Mesenchymal stem cell (in vitro differentiated cells and primary cell): Measurements from ENCODE around the gene PTPRH.

Experiments used
- DNase-seq: peaks from one replicate; pipeline ENCODE4 v3.0.0-alpha.2; 2013
- H2AFZ ChIP-seq: one replicate; pipeline ENCODE4 v1.6.1; 2013; ENCODE audit warnings: low read depth, mild to moderate bottlenecking, control low read depth, inconsistent platforms, low read length, moderate library complexity
- H2AK5ac ChIP-seq: 2 replicates; pipeline ENCODE4 v1.6.1; 2013; ENCODE audit warnings: low read length, moderate library complexity, mild to moderate bottlenecking, inconsistent platforms; ENCODE audit not compliant: severe bottlenecking
- H2BK120ac ChIP-seq: one replicate; pipeline ENCODE4 v1.6.1; 2013; ENCODE audit warnings: low read depth, mild to moderate bottlenecking, inconsistent platforms, low read length, moderate library complexity
- H2BK12ac ChIP-seq, 2 experiments: one replicate each; pipeline ENCODE4 v1.6.1; 2013; ENCODE audit warnings: inconsistent platforms in 2 of 2, low read length in 2 of 2, mild to moderate bottlenecking in 2 of 2, moderate library complexity in 2 of 2, control low read depth in 1 of 2
- H2BK15ac ChIP-seq: one replicate; pipeline ENCODE4 v1.6.1; 2013; ENCODE audit warnings: mild to moderate bottlenecking, low read depth, inconsistent platforms; ENCODE audit not compliant: poor library complexity, severe bottlenecking
- H2BK5ac ChIP-seq: 2 replicates; pipeline ENCODE4 v1.6.1; 2013; ENCODE audit warnings: low read depth, mild to moderate bottlenecking, low read length, control low read depth, inconsistent platforms; ENCODE audit not compliant: poor library complexity, severe bottlenecking
- H3K14ac ChIP-seq, 2 experiments: one replicate each; pipeline ENCODE4 v1.6.1; 2013; ENCODE audit warnings: inconsistent platforms in 2 of 2, low read length in 2 of 2, control low read depth in 1 of 2, mild to moderate bottlenecking in 1 of 2, moderate library complexity in 1 of 2
- H3K18ac ChIP-seq, 2 experiments: one replicate each; pipeline ENCODE4 v1.6.1; 2013; ENCODE audit warnings: inconsistent platforms in 2 of 2, low read length in 2 of 2, control low read depth in 1 of 2, low read depth in 1 of 2, mild to moderate bottlenecking in 1 of 2
- H3K23ac ChIP-seq, 2 experiments: one replicate each; pipeline ENCODE4 v1.6.1; 2013; ENCODE audit warnings: inconsistent platforms in 2 of 2, low read length in 2 of 2, mild to moderate bottlenecking in 2 of 2, moderate library complexity in 2 of 2, control low read depth in 1 of 2
- H3K27ac ChIP-seq: 2 replicates; pipeline ENCODE4 v1.5.1; 2013; ENCODE audit warnings: mild to moderate bottlenecking, moderate library complexity, low read length, control low read depth, inconsistent platforms; ENCODE audit not compliant: poor library complexity, severe bottlenecking
- H3K27me3 ChIP-seq, 2 experiments: 2 replicates each; pipeline versions ENCODE4 v1.6.1 to v1.7.0; 2013; ENCODE audit warnings: low read length in 2 of 2, mild to moderate bottlenecking in 2 of 2, moderate library complexity in 2 of 2, control low read depth in 1 of 2, inconsistent platforms in 1 of 2; ENCODE audit not compliant: control insufficient read depth in 1 of 2, insufficient read depth in 1 of 2
- H3K36me3 ChIP-seq, 2 experiments: 2 replicates each; pipeline versions ENCODE4 v1.6.1 to v1.7.0; 2013; ENCODE audit warnings: low read length in 2 of 2, control low read depth in 1 of 2, inconsistent platforms in 1 of 2, low read depth in 1 of 2, mild to moderate bottlenecking in 1 of 2; ENCODE audit not compliant: insufficient read depth in 2 of 2, control insufficient read depth in 1 of 2
- H3K4ac ChIP-seq, 2 experiments: one replicate each; pipeline ENCODE4 v1.6.1; 2013; ENCODE audit warnings: inconsistent platforms in 2 of 2, low read length in 2 of 2, mild to moderate bottlenecking in 2 of 2, moderate library complexity in 2 of 2, control low read depth in 1 of 2, low read depth in 1 of 2
- H3K4me1 ChIP-seq: 2 replicates; pipeline ENCODE4 v1.6.1; 2013; ENCODE audit warnings: low read depth, low read length, control low read depth; ENCODE audit not compliant: control insufficient read depth, insufficient read depth
- H3K4me2 ChIP-seq: 2 replicates; pipeline ENCODE4 v1.6.1; 2013; ENCODE audit warnings: low read length, mild to moderate bottlenecking, inconsistent platforms; ENCODE audit not compliant: poor library complexity, severe bottlenecking
- H3K4me3 ChIP-seq, 2 experiments: 2 replicates each; pipeline versions ENCODE4 v1.5.1 to v1.7.0; 2013; ENCODE audit warnings: low read length in 2 of 2, mild to moderate bottlenecking in 2 of 2, control low read depth in 1 of 2, low read depth in 1 of 2; ENCODE audit not compliant: insufficient read depth in 1 of 2
- H3K79me1 ChIP-seq: replicated peaks from 2 replicates; pipeline ENCODE4 v1.6.1; 2013; ENCODE audit warnings: mild to moderate bottlenecking, control low read depth, low read length, inconsistent platforms; ENCODE audit not compliant: poor library complexity, severe bottlenecking
- H3K9ac ChIP-seq: 2 replicates; pipeline ENCODE4 v1.7.0; 2013; ENCODE audit warnings: mild to moderate bottlenecking, low read length, moderate library complexity
- H3K9me3 ChIP-seq: 2 replicates; pipeline ENCODE4 v1.7.0; 2013; ENCODE audit warnings: mild to moderate bottlenecking, low read length; ENCODE audit not compliant: control insufficient read depth
- H4K8ac ChIP-seq: one replicate; pipeline ENCODE4 v1.6.1; 2013; ENCODE audit warnings: inconsistent platforms, mild to moderate bottlenecking, low read length, moderate library complexity
- H4K91ac ChIP-seq: one replicate; pipeline ENCODE4 v1.6.1; 2013; ENCODE audit warnings: mild to moderate bottlenecking, low read length, inconsistent platforms
- WGBS: methylation state at CpG from one replicate; pipeline ENCODE4 v1.1.7; 2013; ENCODE audit warnings: mixed read lengths; 5-methylcytosine and 5-hydroxymethylcytosine counted together

PTPRH gene

DNA sequence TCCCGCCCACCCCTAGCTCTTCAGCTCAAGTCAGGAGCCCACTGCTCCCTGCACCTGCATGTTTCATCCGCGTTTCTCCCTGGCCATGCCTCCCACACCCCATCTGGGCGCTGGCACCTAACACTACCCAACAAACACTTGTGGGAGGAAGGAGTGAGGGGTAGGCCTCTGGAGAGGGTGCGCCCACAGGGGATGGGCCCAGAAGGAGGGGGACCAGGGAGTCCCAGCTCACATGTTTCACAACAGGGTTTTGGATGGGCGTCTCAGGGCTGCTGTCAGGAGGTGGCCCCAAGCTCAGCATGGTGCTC lies 31.4 kb upstream of the PTPRH start:
- Histone ChIP-seq H2AK5ac (no peak overlapping the region), H3K36me3 (peaks cover 91 to 94% of the 10 kb centered on the region in 2 experiments), H2AFZ (no peak overlapping the region), H3K4me3 (no peak overlapping the region), H3K9me3 (no peaks in the 10 kb centered on the region), H3K79me1 (peaks cover 46% of the 10 kb centered on the region), H3K14ac (no peak overlapping the region), H4K8ac (no peak overlapping the region), H3K4me1 (peaks cover 2% of the 10 kb centered on the region), H2BK15ac (no peak overlapping the region), H3K27me3 (no peaks in the 10 kb centered on the region), H3K27ac (no peak overlapping the region), H3K9ac (no peak overlapping the region), H2BK5ac (no peak overlapping the region), H3K23ac (no peak overlapping the region), H3K18ac (no peak overlapping the region), H2BK12ac (no peak overlapping the region), H4K91ac (no peak overlapping the region), H3K4me2 (no peak overlapping the region), H3K4ac (no peak overlapping the region), H2BK120ac (no peak overlapping the region)
- 96% methylated on average over 6 of the region's 6 CpGs for WGBS
- no peak for DNase-seq

- no peak overlapping the region for H3K23ac ChIP-seq
- H3K18ac ChIP-seq = no peak overlapping the region
- H3K9me3 ChIP-seq = no peaks in the 10 kb centered on the region
- peaks cover under 1% of the 10 kb centered on the region for H3K4me1 ChIP-seq
- H2BK5ac ChIP-seq = no peak overlapping the region
- no peak overlapping the region for H3K27ac ChIP-seq
- no peak overlapping the region for H4K91ac ChIP-seq
- no peak overlapping the region for H2AK5ac ChIP-seq
- no peak overlapping the region for H2BK12ac ChIP-seq
- H3K4ac ChIP-seq = no peak overlapping the region
- H3K27me3 ChIP-seq = no peaks in the 10 kb centered on the region
- H3K14ac ChIP-seq = no peak overlapping the region
- peak overlapping the region in 1 of 2 experiments; percentile 41 for H3K4me3 ChIP-seq
- H2BK15ac ChIP-seq = no peak overlapping the region
- peaks cover 80 to 92% of the 10 kb centered on the region in 2 experiments for H3K36me3 ChIP-seq
- DNase-seq = no peak
- H2BK120ac ChIP-seq = no peak overlapping the region
- H2AFZ ChIP-seq = no peak overlapping the region
- 99% methylated on average over 11 of the region's 12 CpGs for WGBS
- H3K4me2 ChIP-seq = no peak overlapping the region
- no peak overlapping the region for H4K8ac ChIP-seq
- no peak overlapping the region for H3K9ac ChIP-seq
- H3K79me1 ChIP-seq = peaks cover 39% of the 10 kb centered on the region
Measured at GRCh38 chr19:55239004-55239403, 29.7 kb upstream of the PTPRH start.

GRCh38 chr19:55238030-55238429 lies 28.7 kb upstream of the PTPRH start:
- WGBS = 96% methylated on average over 8 of the region's 8 CpGs
- H3K4me2 ChIP-seq = no peak overlapping the region
- H4K8ac ChIP-seq = no peak overlapping the region

GRCh38 chr19:55232986-55233385 lies 23.7 kb upstream of the PTPRH start:
- Histone ChIP-seq H2BK5ac (no peak overlapping the region), H2BK15ac (no peak overlapping the region), H3K4me1 (peaks cover 12% of the 10 kb centered on the region), H3K23ac (no peak overlapping the region), H2AK5ac (no peak overlapping the region), H3K4me3 (no peak overlapping the region), H3K9me3 (no peaks in the 10 kb centered on the region), H3K4ac (no peak overlapping the region), H3K27me3 (no peaks in the 10 kb centered on the region), H3K14ac (no peak overlapping the region), H2AFZ (no peak overlapping the region), H3K4me2 (no peak overlapping the region), H2BK12ac (no peak overlapping the region), H3K36me3 (peaks cover 78 to 89% of the 10 kb centered on the region in 2 experiments), H2BK120ac (no peak overlapping the region), H3K18ac (no peak overlapping the region), H3K79me1 (peaks cover 38% of the 10 kb centered on the region), H4K8ac (no peak overlapping the region), H4K91ac (no peak overlapping the region), H3K27ac (no peak overlapping the region), H3K9ac (no peak overlapping the region)
- 91% methylated on average over 2 of the region's 5 CpGs for WGBS
- no peak for DNase-seq

More at GRCh38 chr19:55238030-55238429, 28.7 kb upstream of the PTPRH start:
- H3K9me3 ChIP-seq = no peaks in the 10 kb centered on the region
- no peak overlapping the region for H4K91ac ChIP-seq
- no peak overlapping the region for H2AK5ac ChIP-seq
- H2BK15ac ChIP-seq = no peak overlapping the region
- no peak overlapping the region for H2BK5ac ChIP-seq
- H3K9ac ChIP-seq = no peak overlapping the region
- no peak overlapping the region for H3K18ac ChIP-seq
- DNase-seq = no peak
- no peaks in the 10 kb centered on the region for H3K27me3 ChIP-seq
- H3K14ac ChIP-seq = no peak overlapping the region
- H3K4me1 ChIP-seq = no peaks in the 10 kb centered on the region
- no peak overlapping the region for H2BK12ac ChIP-seq
- H3K79me1 ChIP-seq = peaks cover 39% of the 10 kb centered on the region
- H3K27ac ChIP-seq = no peak overlapping the region
- H2AFZ ChIP-seq = no peak overlapping the region
- H2BK120ac ChIP-seq = no peak overlapping the region
- H3K4me3 ChIP-seq = no peak overlapping the region
- peaks cover 74 to 93% of the 10 kb centered on the region in 2 experiments for H3K36me3 ChIP-seq
- no peak overlapping the region for H3K23ac ChIP-seq
- H3K4ac ChIP-seq = no peak overlapping the region
